Gastrocnemius medialis (tissue), 4 donors: Measurements from ENCODE around the gene LRRK1. TPM values are rescaled to one million over a fixed set of nuclear protein-coding genes. Genes with fewer than 3 reads are reported as not detected.

Source experiments
- ATAC-seq, 2 donors: fragments of 150-250 bp; one replicate each; pipeline ENCODE4 v1.9.1; 2016
- DNase-seq, 2 donors: peaks; one replicate each; pipeline ENCODE4 v3.0.0-alpha.2; 2019
- H3K27ac ChIP-seq, 4 donors: fragments of 200-600 bp; sonication (generic); 1 replicate in 1 of 4; 2 replicates in 3 of 4; pipeline ENCODE4 v1.5.1; 2016 to 2018; ENCODE audit warnings: mild to moderate bottlenecking in 2 of 4, moderate library complexity in 1 of 4
- H3K27me3 ChIP-seq, 3 donors: fragments of 200-600 bp; sonication (generic) in 2 of 3; 1 replicate in 1 of 3; 2 replicates in 2 of 3; pipeline versions ENCODE4 v1.5.1 to v1.6.0; 2016 to 2019; ENCODE audit warnings: mild to moderate bottlenecking in 1 of 3, moderate library complexity in 1 of 3
- H3K36me3 ChIP-seq, 2 donors: fragments of 200-600 bp; sonication (generic) in 1 of 2; one replicate each; pipeline ENCODE4 v1.5.1; 2017 to 2018
- H3K4me1 ChIP-seq, 2 donors: fragments of 200-600 bp; sonication (generic) in 1 of 2; one replicate each; pipeline ENCODE4 v1.5.1; 2016 to 2017; ENCODE audit warnings: mild to moderate bottlenecking in 2 of 2
- H3K4me3 ChIP-seq, 4 donors: fragments of 200-600 bp; sonication (generic) in 3 of 4; 1 replicate in 1 of 4; 2 replicates in 3 of 4; pipeline ENCODE4 v1.5.1; 2016 to 2019; ENCODE audit warnings: mild to moderate bottlenecking in 2 of 4
- H3K9me3 ChIP-seq, 3 donors: fragments of 200-600 bp; sonication (generic) in 2 of 3; 1 replicate in 1 of 3; 2 replicates in 2 of 3; pipeline ENCODE4 v1.5.1; 2016 to 2019
- CTCF ChIP-seq, 5 experiments: fragments of 450-650 bp in 3 of 5; fragments of 200-600 bp in 2 of 5; sonication (generic) in 2 of 5; IDR thresholded peaks in 4 of 5; conservative IDR thresholded peaks in 1 of 5; 1 replicate in 4 of 5; 2 replicates in 1 of 5; pipeline ENCODE4 v1.5.1; 2016 to 2019; ENCODE audit warnings: antibody characterized with exemption in 5 of 5, mild to moderate bottlenecking in 3 of 5, moderate library complexity in 3 of 5
- POLR2A ChIP-seq, 2 donors: fragments of 450-650 bp; IDR thresholded peaks; one replicate each; pipeline ENCODE4 v1.6.1; 2017; ENCODE audit warnings: antibody characterized with exemption in 2 of 2, mild to moderate bottlenecking in 2 of 2, moderate library complexity in 2 of 2
- in situ Hi-C, 4 donors: fragments of 200-750 bp; cut with MboI; loops; one replicate each; pipeline versions ENCODE4 v1.15.0 to v1.8.0; 2017; ENCODE audit warnings: low sequenced_read_pairs in 4 of 4
- intact Hi-C: fragments of 100-400 bp; cut with DNase I; formaldehyde crosslinking; loops from one replicate; pipeline ENCODE4 v1.15.1; 2023; ENCODE audit warnings: low total_unique reads
- total RNA-seq, 4 donors: library from RNA; depleted of rRNA; stranded (reverse); fragments of >200 nt; gene quantifications; one replicate each; pipeline versions ENCODE4 v1.1.0 to v1.2.3, GENCODE V29; 2016

The LRRK1 gene
- total RNA-seq, 4 donors from 2014 or later: 0.87 to 5.6 (median 1.7) TPM

- Histone ChIP-seq H3K9me3 (no peaks in the 10 kb centered on the region), H3K4me1 (no peaks in the 10 kb centered on the region), H3K27ac (no peak overlapping the region), H3K36me3 (no peaks in the 10 kb centered on the region), H3K4me3 (no peak overlapping the region), H3K27me3 (no peaks in the 10 kb centered on the region)
- ATAC-seq (no peak), DNase-seq (no peak)
- TF ChIP-seq CTCF (IDR thresholded peaks at IDR 0.05 in 4 of 5, conservative IDR thresholded peaks at IDR 0.05 in 1 of 5) (no peak), POLR2A (IDR thresholded peaks at IDR 0.05) (no peak)
- in situ Hi-C loops (no loop called here), intact Hi-C loops (no loop called here)
These were observed 109.7 kb downstream of the LRRK1 start for GRCh38 chr15:101028772-101029438.

- in situ Hi-C loops: no loop called here
- H3K36me3 ChIP-seq: no peaks in the 10 kb centered on the region
- DNase-seq: no peak
These were observed 111.0 kb downstream of the LRRK1 start for GRCh38 chr15:101029971-101030661.

GRCh38 chr15:101031213-101031612, 112.1 kb downstream of the LRRK1 start:
- Histone ChIP-seq H3K27me3 (no peaks in the 10 kb centered on the region), H3K9me3 (no peaks in the 10 kb centered on the region), H3K27ac (no peak overlapping the region), H3K4me1 (no peaks in the 10 kb centered on the region), H3K36me3 (no peaks in the 10 kb centered on the region), H3K4me3 (no peak overlapping the region)
- intact Hi-C loops (no loop called here), in situ Hi-C loops (no loop called here)
- TF ChIP-seq POLR2A (IDR thresholded peaks at IDR 0.05) (no peak), CTCF (IDR thresholded peaks at IDR 0.05 in 4 of 5, conservative IDR thresholded peaks at IDR 0.05 in 1 of 5) (no peak)
- no peak for DNase-seq
- ATAC-seq: no peak

More at GRCh38 chr15:101029971-101030661, 111.0 kb downstream of the LRRK1 start:
- no peaks in the 10 kb centered on the region for H3K9me3 ChIP-seq
- ATAC-seq: no peak
- intact Hi-C loops: no loop called here
- no peak overlapping the region for H3K4me3 ChIP-seq
- no peaks in the 10 kb centered on the region for H3K4me1 ChIP-seq
- H3K27ac ChIP-seq: no peak overlapping the region
- TF ChIP-seq CTCF (IDR thresholded peaks at IDR 0.05 in 4 of 5, conservative IDR thresholded peaks at IDR 0.05 in 1 of 5): no peak
- no peak for TF ChIP-seq POLR2A (IDR thresholded peaks at IDR 0.05)
- H3K27me3 ChIP-seq: no peaks in the 10 kb centered on the region

- in situ Hi-C loops (no loop called here), intact Hi-C loops (no loop called here)
- Histone ChIP-seq H3K36me3 (no peaks in the 10 kb centered on the region), H3K27me3 (no peaks in the 10 kb centered on the region), H3K27ac (no peak overlapping the region), H3K9me3 (no peaks in the 10 kb centered on the region), H3K4me1 (no peaks in the 10 kb centered on the region), H3K4me3 (no peak overlapping the region)
- DNase-seq (no peak), ATAC-seq (no peak)
- TF ChIP-seq POLR2A (IDR thresholded peaks at IDR 0.05): no peak
- TF ChIP-seq CTCF (IDR thresholded peaks at IDR 0.05 in 4 of 5, conservative IDR thresholded peaks at IDR 0.05 in 1 of 5): no peak
These were observed 114.6 kb downstream of the LRRK1 start for GRCh38 chr15:101033801-101034200.
